ENCODE results near the gene CTBP2. TPM values are rescaled to one million over a fixed set of nuclear protein-coding genes. Genes with fewer than 3 reads are reported as not detected.

CTBP2 gene
- total RNA-seq, 3 donors from 2014 or later (not counting 1 experiment from before 2014, with no cell fraction given) = 120 to 179 (median 124) TPM

- no peak for ATAC-seq
- TF ChIP-seq CTCF (IDR thresholded peaks at IDR 0.05) = no peak
- Mint-ChIP-seq H3K9me3 (no peaks in the 10 kb centered on the region), H3K4me1 (peaks cover 52 to 54% of the 10 kb centered on the region in 2 donors), H3K27me3 (ENCODE audit: low read depth in 2 of 2) (no peaks in the 10 kb centered on the region), H3K27ac (no peak overlapping the region), H3K36me3 (no peaks in the 10 kb centered on the region), H3K4me3 (no peak overlapping the region)
- no peak for DNase-seq
- peaks cover 2% of the 10 kb centered on the region for H3K36me3 ChIP-seq (ENCODE audit: control insufficient read depth, insufficient read depth, low read length)
- H3K9me3 ChIP-seq (ENCODE audit: control insufficient read depth, insufficient read depth, low read length) = no peaks in the 10 kb centered on the region
- intact Hi-C loops (cut with micrococcal nuclease) = no loop called here
- WGBS (ENCODE audit: insufficient coverage) = no CpG with 5 or more reads among the region's 1 CpG
- H3K4me3 ChIP-seq (ENCODE audit: low read length) = no peak overlapping the region
- peaks cover 2% of the 10 kb centered on the region for H3K4me1 ChIP-seq (ENCODE audit: control insufficient read depth, insufficient read depth, low read length)
- no peaks in the 10 kb centered on the region for H3K27me3 ChIP-seq (ENCODE audit: control insufficient read depth, insufficient read depth, low read length)
- H3K27ac ChIP-seq (ENCODE audit: low read length) = no peak overlapping the region
Observed at GRCh38 chr10:124939290-124939689, 221.1 kb downstream of the CTBP2 start.

- Mint-ChIP-seq H3K4me1 (peaks cover 39 to 42% of the 10 kb centered on the region in 2 donors), H3K27ac (no peak overlapping the region), H3K4me3 (no peak overlapping the region), H3K9me3 (peaks cover 0 to 2% of the 10 kb centered on the region in 2 donors), H3K36me3 (no peaks in the 10 kb centered on the region), H3K27me3 (ENCODE audit: low read depth in 2 of 2) (no peaks in the 10 kb centered on the region)
- intact Hi-C loops (cut with micrococcal nuclease) = no loop called here
- no CpG with 5 or more reads among the region's 7 CpGs for WGBS (ENCODE audit: insufficient coverage)
- H3K4me3 ChIP-seq (ENCODE audit: low read length) = no peak overlapping the region
- TF ChIP-seq CTCF (IDR thresholded peaks at IDR 0.05) = no peak
- H3K36me3 ChIP-seq (ENCODE audit: control insufficient read depth, insufficient read depth, low read length) = no peaks in the 10 kb centered on the region
- DNase-seq (no peak), ATAC-seq (no peak)
- peaks cover 2% of the 10 kb centered on the region for H3K4me1 ChIP-seq (ENCODE audit: control insufficient read depth, insufficient read depth, low read length)
- no peaks in the 10 kb centered on the region for H3K9me3 ChIP-seq (ENCODE audit: control insufficient read depth, insufficient read depth, low read length)
- H3K27me3 ChIP-seq (ENCODE audit: control insufficient read depth, insufficient read depth, low read length) = no peaks in the 10 kb centered on the region
- H3K27ac ChIP-seq (ENCODE audit: low read length) = no peak overlapping the region
Observed at GRCh38 chr10:124936813-124937212, 223.6 kb downstream of the CTBP2 start.

GRCh38 chr10:124935946-124936345 is 224.4 kb downstream of the CTBP2 start:
- no peaks in the 10 kb centered on the region for H3K27me3 ChIP-seq (ENCODE audit: control insufficient read depth, insufficient read depth, low read length)
- H3K4me3 ChIP-seq (ENCODE audit: low read length) = no peak overlapping the region
- 91% methylated on average over 2 of the region's 2 CpGs for WGBS (ENCODE audit: insufficient coverage)
- no peaks in the 10 kb centered on the region for H3K36me3 Mint-ChIP-seq
- ATAC-seq = peak; percentile 38 to 52 (median 45)
- peak overlapping the region in 1 of 2 donors; percentile 7 for H3K27ac Mint-ChIP-seq
- no peak for DNase-seq
- no peak overlapping the region for H3K27ac ChIP-seq (ENCODE audit: low read length)
- peaks cover 2% of the 10 kb centered on the region for H3K4me1 ChIP-seq (ENCODE audit: control insufficient read depth, insufficient read depth, low read length)
- intact Hi-C loops (cut with micrococcal nuclease) = no loop called here
- H3K9me3 ChIP-seq (ENCODE audit: control insufficient read depth, insufficient read depth, low read length) = no peaks in the 10 kb centered on the region
- no peaks in the 10 kb centered on the region for H3K36me3 ChIP-seq (ENCODE audit: control insufficient read depth, insufficient read depth, low read length)
- H3K4me1 Mint-ChIP-seq = peaks cover 36 to 42% of the 10 kb centered on the region in 2 donors
- H3K27me3 Mint-ChIP-seq (ENCODE audit: low read depth in 2 of 2) = no peaks in the 10 kb centered on the region
- TF ChIP-seq CTCF (IDR thresholded peaks at IDR 0.05) = no peak
- H3K4me3 Mint-ChIP-seq = no peak overlapping the region
- peaks cover 0 to 3% of the 10 kb centered on the region in 2 donors for H3K9me3 Mint-ChIP-seq

Other genes with a start within 250 kb of the CTBP2 start
- gene ZRANB1, start 218.4 kb downstream of the CTBP2 start, total RNA-seq = 10 to 100 TPM; 18.0 to 20.5 (median 18.8) TPM

All from natural killer cell (primary cell).